Measurements from ENCODE around the gene MRGPRD.

DNA sequence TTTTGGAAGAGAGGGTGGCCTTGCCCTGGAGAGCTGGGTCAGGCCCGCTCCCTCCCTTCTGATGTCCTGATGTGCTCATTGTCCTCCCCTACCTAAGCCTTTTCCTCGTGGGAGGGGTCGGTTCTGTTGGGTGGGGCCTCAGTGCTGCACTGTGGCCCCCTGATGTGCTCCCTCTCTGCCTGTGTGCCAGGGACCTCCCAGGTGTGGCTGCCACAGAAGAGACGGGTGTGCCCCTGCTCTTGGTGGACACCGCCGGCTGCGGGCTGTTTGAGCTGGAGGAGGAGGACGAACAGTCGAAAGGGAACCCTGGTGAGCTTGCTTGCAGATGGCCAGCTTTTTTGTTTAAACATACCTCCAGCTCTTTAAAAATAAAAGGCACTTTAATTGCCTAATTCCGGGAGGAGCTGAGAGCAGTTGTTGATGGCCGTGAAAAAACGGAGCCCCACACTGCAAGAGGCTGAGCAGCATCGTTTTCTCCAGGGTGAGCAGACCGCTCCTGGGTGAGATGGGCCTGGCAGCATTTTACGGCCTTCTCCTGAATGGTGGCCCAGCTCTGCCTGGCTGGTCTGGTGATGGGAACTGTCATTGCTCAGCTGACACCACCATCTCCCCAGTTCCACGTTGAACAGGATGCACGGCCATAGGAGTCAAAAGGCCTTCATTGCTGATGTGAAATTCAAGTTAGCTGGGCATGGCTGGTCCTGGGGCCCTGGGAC lies 47.0 kb downstream of the MRGPRD start:
- TF ChIP-seq CTCF (conservative IDR thresholded peaks at IDR 0.05) (no peak), EZH2 (IDR thresholded peaks at IDR 0.05; ENCODE audit: low read depth) (no peak)

Data from PC-9 (cell line).